Eye (tissue), 1 donor: ENCODE data around the gene TBC1D16.

Experiments used
- DNase-seq: peaks from one replicate; pipeline ENCODE4 v3.0.0-alpha.2; 2015

Gene TBC1D16

GRCh38 chr17:79923974-79924638, 111.6 kb downstream of the TBC1D16 start:
- DNase-seq, result peak; percentile 70

- DNase-seq, result no peak
Measured at GRCh38 chr17:79922798-79923197, 112.9 kb downstream of the TBC1D16 start.

GRCh38 chr17:79922116-79922601, 113.5 kb downstream of the TBC1D16 start:
- DNase-seq, result peak; percentile 46

- no peak for DNase-seq
Measured at GRCh38 chr17:79921411-79922115, 114.1 kb downstream of the TBC1D16 start.

- no peak for DNase-seq
Measured at GRCh38 chr17:79920751-79921410, 114.8 kb downstream of the TBC1D16 start.

GRCh38 chr17:79919862-79920720, 115.6 kb downstream of the TBC1D16 start:
- DNase-seq, result no peak

GRCh38 chr17:79919164-79919585, 116.5 kb downstream of the TBC1D16 start:
- DNase-seq, result no peak

- no peak for DNase-seq
Measured at GRCh38 chr17:79918581-79919163, 117.0 kb downstream of the TBC1D16 start.

- no peak for DNase-seq
Measured at GRCh38 chr17:79917902-79918484, 117.7 kb downstream of the TBC1D16 start.

- no peak for DNase-seq
Measured at GRCh38 chr17:79916991-79917901, 118.4 kb downstream of the TBC1D16 start.

- DNase-seq, result no peak
Measured at GRCh38 chr17:79916506-79916905, 119.2 kb downstream of the TBC1D16 start.

GRCh38 chr17:79915850-79916430, 119.7 kb downstream of the TBC1D16 start:
- no peak for DNase-seq

- no peak for DNase-seq
Measured at GRCh38 chr17:79914813-79915740, 120.6 kb downstream of the TBC1D16 start.

- DNase-seq, result no peak
Measured at GRCh38 chr17:79913896-79914812, 121.5 kb downstream of the TBC1D16 start.

- DNase-seq, result no peak
Measured at GRCh38 chr17:79913451-79913850, 122.2 kb downstream of the TBC1D16 start.

- DNase-seq, result no peak
Measured at GRCh38 chr17:79912552-79913330, 122.9 kb downstream of the TBC1D16 start.
